ENCODE results near the gene SAP30L.

Gene SAP30L, protein sequence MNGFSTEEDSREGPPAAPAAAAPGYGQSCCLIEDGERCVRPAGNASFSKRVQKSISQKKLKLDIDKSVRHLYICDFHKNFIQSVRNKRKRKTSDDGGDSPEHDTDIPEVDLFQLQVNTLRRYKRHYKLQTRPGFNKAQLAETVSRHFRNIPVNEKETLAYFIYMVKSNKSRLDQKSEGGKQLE

DNA sequence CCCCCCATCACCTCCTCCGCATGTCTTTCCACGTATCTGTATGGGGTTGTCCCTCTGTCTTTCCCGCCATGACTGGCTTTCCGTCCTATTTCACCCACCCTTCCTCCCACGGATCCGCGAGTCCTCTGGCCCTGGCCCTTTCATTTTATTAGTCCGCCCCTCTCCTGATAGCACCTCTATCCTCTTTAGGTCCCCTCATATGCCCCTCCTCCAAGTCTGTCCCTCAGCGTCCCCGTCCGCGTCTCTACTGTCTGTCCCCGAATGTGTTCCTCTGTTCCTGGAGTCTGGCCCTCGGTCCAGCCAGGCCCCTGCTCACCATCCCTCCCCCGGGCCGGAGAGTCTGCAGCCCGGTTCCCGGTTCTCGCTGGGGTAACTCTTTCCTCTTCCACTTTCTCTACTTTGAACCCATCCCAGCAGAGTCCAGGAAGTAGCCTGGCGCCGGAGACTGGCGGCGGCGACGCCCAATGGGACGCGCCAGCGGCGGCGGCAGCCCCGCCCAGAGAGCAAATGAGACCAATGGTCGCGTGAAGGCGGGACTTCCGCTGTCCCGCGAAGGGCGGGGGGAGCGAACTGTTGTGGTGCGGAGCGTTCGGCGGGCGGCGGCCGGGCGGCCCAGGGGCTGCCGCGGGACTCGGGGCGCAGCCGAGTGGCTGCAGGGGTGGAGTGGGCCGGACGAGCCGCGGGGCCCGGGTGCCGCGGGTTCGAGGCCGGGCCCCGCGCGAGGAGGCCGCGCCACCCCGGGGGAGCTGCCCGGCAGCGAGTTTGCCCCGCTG, at the start of gene SAP30L:
Gene SAP30L (plus strand): TSS at position 576 of the 773 bp plus-strand sequence. CDS start 608 bp downstream, outside the sequence.
- peak; percentile 89 to 95 (median 91) for DNase-seq

DNA sequence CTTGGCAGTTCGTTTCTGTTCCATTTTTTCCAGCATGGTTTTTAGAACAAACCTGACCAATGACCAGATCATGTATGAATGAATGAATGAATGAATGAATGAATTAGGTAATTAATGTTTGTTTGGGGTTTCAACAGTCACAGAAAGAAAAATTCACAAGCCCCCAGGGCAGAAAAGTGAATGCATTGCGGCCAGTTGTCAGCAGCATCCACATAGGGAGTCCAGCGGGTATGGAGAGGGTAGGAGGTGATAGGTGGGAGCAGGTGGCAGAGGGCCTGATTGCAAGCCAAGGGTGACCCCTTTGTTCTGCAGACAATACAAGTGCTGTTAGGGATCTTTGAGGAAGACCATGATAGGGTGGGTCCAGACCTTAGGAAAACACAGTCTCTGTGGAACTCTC, 49.7 kb upstream of the SAP30L start:
- DNase-seq: no peak

DNA sequence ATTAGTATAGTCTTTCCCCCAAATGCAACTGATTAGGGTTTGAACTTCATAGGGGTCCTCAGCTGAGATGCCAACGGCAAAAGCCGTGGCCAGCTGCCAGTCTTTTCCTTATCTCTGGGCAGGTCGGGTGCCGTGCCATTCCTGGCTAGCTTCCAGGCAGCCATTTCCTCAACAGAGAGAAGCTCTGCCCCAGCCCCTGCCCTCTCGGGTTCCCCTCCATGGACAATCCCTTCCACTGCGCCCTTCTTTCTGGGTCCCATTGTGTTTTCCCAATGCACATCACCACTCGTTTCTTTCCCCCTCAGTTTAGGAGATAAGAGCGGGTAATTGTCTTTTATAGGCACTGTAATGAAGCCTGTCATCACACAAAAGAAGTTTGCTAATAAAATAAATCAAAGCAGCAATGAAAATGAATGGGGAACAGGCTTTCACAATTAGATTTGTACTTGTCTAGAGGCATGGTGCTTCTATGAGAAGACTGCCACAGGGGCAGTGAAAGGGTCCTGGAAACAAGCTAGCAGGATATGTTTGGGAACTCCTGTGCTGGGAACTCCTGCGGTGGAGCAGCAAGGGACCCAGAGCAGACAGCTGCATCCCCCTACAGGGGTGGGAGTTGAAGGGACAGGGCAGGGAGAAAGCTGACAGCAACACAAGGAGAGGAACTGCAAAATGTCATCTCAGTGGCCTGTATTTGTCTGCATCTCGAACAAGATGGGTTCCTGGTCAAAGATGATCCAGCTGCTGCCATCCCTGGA, 48.0 kb upstream of the SAP30L start:
- peak in 2 of 3 experiments; percentile 24 to 65 for DNase-seq

DNA sequence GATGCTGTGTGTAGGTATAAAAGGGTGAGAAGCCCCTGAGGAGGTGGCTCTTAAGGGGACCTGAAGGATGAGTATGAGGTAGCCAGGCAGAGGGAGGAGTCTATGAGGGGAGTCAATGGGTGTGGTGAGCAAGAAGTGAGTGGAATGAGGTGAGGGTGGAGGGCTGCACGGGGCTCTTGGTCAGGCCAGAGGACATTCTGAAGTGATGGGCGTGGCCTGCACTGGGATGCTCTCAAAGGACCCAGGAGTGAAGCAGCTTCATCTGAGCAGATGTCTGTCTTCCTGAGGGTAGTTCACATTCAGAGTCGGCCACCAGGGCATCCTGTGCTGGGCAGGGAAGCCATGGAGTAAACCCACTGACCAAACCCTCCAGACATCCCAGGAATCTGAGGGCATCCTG, 45.1 kb upstream of the SAP30L start:
- no peak for DNase-seq

DNA sequence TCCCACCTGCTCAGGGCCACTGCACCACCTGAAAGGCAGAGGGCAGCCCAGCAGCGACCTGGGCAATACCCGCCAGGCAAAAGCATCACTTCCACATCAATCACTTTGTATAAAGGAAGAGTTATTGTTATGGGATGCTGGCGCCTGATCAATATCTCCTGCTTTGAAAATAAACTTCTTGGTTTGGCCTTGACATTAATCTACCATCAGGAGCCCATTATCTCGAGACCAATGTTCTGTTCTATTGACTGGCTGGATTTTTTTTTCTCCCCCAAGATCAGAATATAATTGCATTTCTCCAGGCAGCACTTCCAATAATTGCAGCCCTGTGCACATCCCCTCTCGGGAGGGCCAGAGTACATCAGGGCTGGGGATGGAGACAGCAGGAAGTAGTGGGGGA, 44.4 kb upstream of the SAP30L start:
- DNase-seq: peak in 1 of 3 experiments; percentile 29

DNA sequence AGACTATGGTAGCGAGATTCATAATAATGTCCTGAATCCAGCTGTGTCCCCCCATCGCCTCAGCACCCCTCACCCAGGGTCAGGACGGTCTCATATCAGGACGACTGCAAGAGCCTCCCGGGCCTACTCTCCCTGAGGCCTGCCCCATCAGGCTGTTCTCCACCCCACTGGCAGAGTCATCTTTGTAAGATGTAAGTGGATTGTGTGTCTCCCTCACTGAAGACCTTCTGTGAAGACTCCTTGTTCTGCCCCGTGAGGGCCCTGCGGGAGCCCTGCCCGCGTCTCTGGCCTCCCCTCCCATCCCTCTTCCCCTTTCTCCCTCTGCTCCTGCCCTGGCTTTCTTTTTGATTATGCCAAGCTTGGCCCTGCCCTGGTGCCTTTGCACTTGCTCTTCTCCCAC, 43.9 kb upstream of the SAP30L start:
- DNase-seq: no peak

DNA sequence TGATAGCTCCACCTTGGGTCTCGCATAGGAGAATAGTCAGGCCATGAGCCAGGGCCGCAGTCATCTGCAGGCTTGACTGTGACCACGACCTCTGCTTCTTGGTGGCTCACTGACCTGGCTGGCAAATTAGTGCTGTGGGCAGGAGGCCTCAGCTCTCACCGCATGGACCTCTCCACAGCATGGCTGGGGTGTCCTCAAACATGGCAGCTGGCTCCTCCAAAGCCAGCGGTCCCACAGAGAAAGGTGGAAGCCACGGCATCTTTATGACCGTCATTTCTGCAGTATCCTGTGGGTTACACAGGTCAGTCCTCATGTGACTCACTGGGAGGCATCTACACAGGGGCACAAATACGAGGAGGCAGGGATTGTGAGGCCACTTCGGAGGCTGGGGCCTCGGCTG, 43.2 kb upstream of the SAP30L start:
- DNase-seq: no peak

DNA sequence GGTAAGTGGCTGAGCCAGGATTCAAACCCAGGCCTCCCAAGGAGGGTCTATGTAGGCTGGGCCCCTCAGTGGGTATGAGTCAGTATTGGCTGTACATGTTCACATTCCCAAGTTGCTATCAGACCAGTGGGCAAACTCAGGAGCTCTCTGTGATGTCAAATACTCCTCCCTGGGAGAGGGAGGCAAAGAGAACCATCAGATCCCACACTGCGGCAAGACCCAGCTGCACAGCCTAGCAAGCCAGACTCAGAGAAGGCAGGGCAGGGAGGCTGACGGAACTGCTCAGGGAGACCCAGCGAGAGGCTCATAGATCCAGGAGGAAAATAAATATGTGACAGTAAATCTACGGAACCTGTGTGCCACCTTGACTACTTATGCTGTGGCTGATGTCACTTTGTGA, 42.6 kb upstream of the SAP30L start:
- no peak for DNase-seq

DNA sequence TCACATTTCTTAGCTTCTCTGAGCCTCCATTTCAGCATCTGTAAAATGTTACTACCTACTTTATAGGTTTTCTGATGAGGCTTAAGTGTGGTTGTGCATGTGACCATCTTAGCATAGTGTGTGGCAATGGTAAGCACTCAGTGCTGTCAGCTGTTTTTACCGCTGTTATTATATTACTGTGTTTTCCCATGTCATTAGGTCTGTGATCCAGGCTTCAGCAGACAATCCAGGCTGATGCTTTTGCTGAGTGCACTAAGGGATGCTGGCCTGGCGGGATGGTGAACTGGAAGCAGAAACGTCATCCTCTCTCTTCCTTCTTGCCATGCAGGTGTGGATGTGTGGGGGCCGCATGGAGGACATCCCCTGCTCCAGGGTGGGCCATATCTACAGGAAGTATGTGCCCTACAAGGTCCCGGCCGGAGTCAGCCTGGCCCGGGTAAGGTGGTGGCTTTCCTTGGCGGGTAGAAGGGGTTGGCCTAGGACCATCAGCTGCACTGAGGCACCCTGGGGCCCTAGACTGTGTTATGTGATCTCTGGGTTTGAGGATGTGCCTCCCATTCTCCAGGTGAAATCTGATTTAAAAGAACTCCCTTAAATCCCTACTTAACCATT, 41.9 kb upstream of the SAP30L start:
- peak in 1 of 3 experiments; percentile 4 for DNase-seq

DNA sequence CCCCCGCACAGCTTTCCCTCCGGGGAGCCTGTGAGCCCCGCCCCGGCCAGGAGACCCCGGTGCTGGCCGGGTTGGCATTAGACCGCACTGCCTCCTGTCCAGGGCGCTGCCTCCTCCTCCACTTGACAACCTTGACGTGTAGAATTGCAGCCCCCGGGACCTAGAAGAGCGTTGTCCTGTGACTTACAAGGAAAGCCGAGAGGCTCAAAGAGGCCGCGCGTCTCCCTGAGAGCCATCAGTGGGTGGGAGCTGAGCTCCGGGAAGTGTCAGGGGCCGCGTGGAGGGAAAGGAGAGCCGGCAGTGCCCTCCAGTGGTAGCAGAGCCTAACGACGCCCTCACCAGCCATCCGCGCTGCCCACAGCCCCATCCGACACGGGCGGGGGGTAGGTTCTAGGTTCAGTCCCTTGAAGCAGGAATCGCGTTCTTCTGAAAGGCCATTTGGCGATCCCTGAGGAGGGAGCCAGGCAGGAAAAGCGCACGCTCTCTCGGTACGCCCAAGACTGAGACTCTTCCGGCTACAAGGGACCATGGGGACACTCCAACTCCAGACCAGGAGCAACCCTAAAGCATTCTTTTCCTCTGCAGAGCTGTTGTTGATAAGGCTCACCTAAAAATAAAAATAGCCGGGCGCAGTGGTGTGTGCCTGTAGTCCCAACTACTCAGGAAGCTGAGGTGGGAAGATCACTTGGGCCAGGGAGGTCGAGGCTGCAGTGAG, 40.6 kb upstream of the SAP30L start:
- peak; percentile 54 to 74 (median 73) for DNase-seq

DNA sequence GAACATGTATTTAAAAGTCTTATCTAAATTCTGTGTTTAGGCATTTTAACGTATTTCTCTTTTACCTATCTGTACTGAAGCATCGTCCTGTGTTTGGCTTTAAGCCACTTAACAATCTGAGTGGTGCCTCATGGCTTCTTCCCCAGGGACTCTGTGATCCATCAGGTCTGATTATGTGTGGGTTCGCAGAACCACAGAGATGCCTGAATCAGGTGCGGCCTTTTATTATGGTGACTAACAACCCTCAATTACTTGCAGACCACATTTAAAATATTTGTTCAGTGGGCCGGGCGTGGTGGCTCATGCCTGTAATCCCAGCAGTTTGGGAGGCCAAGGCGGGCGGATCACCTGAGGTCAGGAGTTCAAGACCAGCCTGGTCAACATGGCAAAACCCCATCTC, 39.6 kb upstream of the SAP30L start:
- peak in 1 of 3 experiments; percentile 38 for DNase-seq

DNA sequence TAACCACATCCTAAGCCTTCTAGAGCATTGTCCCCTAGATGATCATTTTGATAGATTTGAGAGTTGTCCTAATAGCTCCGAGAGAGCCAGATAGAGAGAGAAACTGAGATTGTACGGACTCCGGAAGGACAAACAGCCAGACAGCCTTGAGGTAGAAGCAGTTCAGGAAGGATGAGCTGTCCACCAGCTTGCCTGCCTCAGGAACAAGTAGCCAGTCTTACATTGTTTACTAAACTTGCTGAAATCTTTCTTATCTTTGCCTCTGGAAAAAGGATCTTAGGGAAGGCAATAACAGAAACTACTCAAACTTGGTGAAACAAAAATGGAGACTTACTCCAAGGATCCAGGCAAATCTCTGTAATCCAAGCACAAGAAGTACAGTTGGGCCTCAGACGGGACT, 39.0 kb upstream of the SAP30L start:
- no peak for DNase-seq

DNA sequence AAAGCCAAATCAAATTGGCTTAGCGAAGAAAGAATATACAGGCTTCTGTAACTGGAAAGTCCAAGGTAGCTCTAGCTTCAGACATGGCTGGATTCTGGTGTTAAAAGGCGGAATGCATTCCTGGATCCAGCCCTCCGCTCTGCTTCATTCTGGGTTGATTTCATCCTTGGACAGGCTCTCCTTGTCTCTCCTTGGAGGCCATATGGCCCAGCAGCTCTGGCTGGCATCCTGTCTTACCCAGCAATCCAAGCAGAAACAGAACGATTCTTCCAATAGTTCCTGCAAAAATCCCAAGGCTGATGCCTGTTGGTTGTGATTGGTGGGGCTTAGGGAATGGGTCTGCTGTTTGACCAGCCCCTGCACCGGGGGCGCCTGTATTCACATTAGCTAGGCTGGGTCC, 37.0 kb upstream of the SAP30L start:
- DNase-seq: no peak

DNA sequence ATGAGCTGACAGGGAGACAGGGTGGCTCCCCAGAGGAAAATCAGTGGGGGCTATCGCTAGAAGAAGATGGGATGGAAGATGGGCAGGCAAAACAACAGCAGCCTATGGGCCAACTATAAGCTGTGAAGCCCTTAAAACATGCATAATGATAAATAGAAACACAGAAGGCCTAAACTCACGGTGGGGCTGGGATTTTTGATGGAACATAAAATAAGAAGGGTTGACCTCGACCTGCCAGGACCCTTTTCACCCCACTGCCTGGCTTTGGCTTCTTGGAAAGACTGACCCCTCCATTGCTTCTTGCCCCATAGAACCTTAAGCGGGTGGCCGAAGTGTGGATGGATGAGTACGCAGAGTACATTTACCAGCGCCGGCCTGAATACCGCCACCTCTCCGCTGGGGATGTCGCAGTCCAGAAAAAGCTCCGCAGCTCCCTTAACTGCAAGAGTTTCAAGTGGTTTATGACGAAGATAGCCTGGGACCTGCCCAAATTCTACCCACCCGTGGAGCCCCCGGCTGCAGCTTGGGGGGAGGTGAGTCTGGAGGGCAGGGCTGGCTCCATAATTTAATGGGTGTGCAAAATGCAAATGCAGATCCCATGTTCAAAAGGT, 36.5 kb upstream of the SAP30L start:
- DNase-seq: no peak

DNA sequence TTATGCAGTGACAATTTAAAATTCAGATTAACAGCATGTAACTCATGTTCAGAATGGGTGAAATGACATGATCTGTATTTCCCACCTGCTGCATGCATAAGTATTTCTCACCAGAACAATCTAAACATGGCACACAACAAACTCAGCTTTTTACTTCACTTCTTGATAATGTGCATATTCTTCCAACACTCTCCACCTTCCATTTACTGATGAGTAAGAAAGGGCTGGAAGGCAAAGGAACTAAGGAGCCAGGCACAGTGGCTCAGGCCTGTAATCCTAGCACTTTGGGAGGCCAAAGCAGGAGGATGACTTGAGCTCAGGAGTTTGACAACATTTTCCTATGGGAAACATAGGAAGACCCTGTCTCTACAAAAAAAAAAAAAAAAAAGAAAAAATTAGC, 35.8 kb upstream of the SAP30L start:
- DNase-seq: no peak

DNA sequence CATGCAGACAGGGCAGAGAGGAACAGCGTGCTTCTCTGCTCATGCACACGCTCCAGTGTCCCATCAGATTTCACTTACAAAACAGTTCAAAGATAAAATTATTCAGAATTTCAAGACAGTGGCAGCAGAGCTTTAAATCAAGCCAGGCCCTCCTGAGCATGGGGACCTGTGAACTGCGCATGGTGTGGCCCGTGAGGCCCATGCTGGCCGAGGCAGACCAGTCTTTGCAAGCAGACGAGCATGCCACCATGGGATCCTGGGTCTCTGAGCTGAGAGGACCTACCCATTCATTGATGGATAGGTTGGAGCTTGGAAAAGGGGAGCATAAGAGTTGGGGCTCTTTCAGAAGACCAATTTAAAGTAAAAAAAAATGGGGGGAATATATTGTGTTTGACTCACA, 35.0 kb upstream of the SAP30L start:
- DNase-seq: no peak

DNA sequence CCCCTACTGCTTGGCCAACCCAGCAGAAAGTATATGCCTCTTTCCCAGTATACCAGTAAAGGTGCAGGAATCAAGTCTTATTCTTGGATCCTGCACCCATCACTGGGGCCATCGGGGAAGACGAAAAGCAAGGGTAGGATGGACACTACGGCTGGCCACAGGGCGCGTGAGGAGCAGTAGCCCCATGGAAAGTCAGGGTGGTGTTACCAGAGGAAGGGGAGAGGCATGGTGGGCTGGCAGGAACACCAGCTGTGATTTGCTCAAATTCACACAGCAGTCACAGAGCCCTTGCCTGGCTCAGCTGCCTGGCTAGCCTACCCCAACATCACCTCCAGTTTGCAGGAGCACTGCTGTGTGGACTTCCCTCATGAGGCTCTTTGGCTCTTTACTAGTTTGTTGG, 34.5 kb upstream of the SAP30L start:
- no peak for DNase-seq

DNA sequence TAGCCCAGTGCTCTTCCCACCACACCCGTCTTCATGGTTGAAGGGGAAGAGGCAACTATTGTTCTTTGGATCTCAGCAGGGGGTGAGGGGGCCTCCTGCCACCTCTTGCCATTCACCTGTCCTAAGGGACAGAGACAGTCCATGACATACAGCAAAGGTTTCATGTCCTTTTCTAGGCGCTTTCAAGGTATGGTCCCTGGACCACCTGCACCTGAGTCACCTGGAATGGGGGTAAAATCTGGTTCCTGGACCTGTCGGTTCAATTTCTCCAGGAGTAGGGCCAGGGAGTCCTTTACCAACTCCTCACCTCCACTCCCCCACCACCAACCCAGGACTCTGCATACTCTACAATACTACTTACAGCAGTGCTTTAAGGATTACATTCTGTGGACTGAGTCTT, 33.5 kb upstream of the SAP30L start:
- no peak for DNase-seq

DNA sequence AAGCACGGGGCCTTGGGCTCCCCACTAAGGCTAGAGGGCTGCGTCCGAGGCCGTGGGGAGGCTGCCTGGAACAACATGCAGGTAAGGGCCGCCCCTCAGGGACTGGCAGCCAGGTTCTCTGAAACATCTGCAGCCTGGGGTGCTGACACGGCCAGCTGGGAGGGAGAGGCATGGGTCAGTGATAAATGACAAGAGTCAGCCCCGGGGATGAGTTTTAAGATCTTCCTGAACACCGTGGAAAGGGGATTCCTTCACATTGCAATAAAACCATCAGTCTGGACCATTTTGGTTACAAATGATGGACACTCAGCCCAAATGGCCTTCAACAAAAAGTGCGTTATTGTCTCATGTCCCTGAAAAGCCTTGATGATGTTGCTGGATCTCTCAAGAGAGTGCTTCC, 32.9 kb upstream of the SAP30L start:
- no peak for DNase-seq

DNA sequence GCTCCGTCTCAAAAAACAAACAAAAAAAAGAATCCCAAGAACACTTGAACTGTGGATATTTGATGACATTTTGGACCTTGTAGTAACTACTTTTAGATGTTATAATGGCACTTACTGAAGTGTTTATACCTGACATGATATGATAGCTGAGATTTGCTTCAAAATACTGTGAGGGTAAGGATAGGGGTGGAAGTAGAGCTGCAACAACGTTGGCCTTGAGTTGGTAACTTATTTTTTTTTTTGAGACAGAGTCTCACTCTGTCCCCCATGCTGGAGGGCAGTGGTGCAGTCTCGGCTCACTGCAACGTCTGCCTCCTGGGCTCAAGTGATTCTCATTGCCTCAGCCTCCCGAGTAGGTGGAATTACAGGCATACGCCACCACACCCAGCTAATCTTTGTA, 30.7 kb upstream of the SAP30L start:
- DNase-seq: no peak

DNA sequence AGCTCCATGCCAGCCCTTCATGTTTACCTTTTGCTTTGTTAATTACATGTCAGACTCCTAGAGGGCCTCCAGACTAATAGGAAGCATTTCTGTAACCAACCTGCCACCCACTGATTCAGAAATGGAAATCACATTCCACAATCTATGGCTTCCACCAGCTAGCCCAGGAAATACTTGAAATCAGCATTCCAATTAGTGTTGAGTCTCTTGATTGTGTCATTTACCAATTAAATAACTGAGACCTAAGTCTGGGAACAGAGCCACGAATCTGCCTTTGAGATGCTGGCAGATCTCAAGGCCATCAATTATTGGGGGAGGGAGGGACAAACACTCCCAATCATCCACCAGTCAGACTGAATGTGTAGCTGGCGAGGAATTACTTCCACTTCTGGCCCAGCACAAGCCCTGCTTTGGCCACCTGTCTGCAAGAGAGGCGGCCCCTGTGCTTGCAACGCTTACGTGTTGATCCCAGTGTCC, 27.4 kb upstream of the SAP30L start:
- DNase-seq: peak in 2 of 3 experiments; percentile 46 to 78

DNA sequence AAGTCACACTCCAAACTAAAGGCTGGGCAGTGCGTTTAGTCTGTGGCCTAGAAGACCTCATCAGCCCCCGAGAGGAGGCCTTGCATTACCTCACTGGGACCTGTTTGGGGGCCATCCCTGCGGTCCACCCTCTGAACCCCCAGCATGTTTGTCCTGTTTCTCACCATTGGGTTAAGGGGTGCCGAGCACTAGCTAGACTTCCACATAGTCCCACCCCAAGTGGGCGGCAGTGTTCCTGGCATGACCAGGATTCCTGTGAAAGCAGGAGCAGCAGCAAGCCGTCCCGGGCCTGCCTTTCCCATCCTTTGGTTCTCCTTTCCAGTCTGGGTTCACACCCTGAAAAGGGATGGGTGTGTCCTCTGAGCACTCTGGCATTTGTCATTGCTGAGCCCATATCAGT, 26.6 kb upstream of the SAP30L start:
- no peak for DNase-seq

Measured in NCI-H1417 (cell line).